Measurements from ENCODE around the gene MEFV.

GRCh38 chr16:3289998-3290673 is 33.7 kb upstream of the MEFV start:
- TF ChIP-seq, protein P1, sequence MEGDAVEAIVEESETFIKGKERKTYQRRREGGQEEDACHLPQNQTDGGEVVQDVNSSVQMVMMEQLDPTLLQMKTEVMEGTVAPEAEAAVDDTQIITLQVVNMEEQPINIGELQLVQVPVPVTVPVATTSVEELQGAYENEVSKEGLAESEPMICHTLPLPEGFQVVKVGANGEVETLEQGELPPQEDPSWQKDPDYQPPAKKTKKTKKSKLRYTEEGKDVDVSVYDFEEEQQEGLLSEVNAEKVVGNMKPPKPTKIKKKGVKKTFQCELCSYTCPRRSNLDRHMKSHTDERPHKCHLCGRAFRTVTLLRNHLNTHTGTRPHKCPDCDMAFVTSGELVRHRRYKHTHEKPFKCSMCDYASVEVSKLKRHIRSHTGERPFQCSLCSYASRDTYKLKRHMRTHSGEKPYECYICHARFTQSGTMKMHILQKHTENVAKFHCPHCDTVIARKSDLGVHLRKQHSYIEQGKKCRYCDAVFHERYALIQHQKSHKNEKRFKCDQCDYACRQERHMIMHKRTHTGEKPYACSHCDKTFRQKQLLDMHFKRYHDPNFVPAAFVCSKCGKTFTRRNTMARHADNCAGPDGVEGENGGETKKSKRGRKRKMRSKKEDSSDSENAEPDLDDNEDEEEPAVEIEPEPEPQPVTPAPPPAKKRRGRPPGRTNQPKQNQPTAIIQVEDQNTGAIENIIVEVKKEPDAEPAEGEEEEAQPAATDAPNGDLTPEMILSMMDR (IDR thresholded peaks at IDR 0.05) = no peak
- TF ChIP-seq EZH2 (IDR thresholded peaks at IDR 0.05; ENCODE audit: borderline replicate concordance, insufficient read depth, low read depth, low read length, poor library complexity, severe bottlenecking) = no peak

All from B cell (primary cell).